Esophagus (tissue), 2 donors: ENCODE data around the gene OOSP2. TPM values are rescaled to one million over a fixed set of nuclear protein-coding genes. Genes with fewer than 3 reads are reported as not detected.
"Not testable (repeated sequence)": the region's sequence is repeated elsewhere in the genome, so short reads cannot be mapped to it uniquely, and the experiment has no call there.

Source experiments
- H3K27ac ChIP-seq, 2 donors: one replicate each; pipeline ENCODE4 v1.5.1; 2013; ENCODE audit warnings: low read depth in 2 of 2, mild to moderate bottlenecking in 2 of 2, inconsistent platforms in 1 of 2, low read length in 1 of 2, moderate library complexity in 1 of 2
- H3K27me3 ChIP-seq, 2 donors: one replicate each; pipeline ENCODE4 v1.6.1; 2013; ENCODE audit warnings: low read length in 2 of 2, control low read depth in 1 of 2, mild to moderate bottlenecking in 1 of 2; ENCODE audit not compliant: insufficient read depth in 2 of 2, control insufficient read depth in 1 of 2
- H3K36me3 ChIP-seq, 2 donors: one replicate each; pipeline ENCODE4 v1.6.1; 2013; ENCODE audit warnings: low read length in 1 of 2; ENCODE audit not compliant: control insufficient read depth in 2 of 2, insufficient read depth in 2 of 2
- H3K4me1 ChIP-seq, 2 donors: one replicate each; pipeline ENCODE4 v1.6.1; 2013; ENCODE audit warnings: low read length in 1 of 2; ENCODE audit not compliant: control insufficient read depth in 2 of 2, insufficient read depth in 2 of 2
- H3K4me3 ChIP-seq, 2 donors: one replicate each; pipeline ENCODE4 v1.5.1; 2013; ENCODE audit warnings: low read length in 2 of 2, mild to moderate bottlenecking in 2 of 2, low read depth in 1 of 2, moderate library complexity in 1 of 2
- H3K9me3 ChIP-seq, 2 donors: one replicate each; pipeline ENCODE4 v1.6.1; 2013; ENCODE audit warnings: mild to moderate bottlenecking in 2 of 2, low read depth in 1 of 2, low read length in 1 of 2, moderate library complexity in 1 of 2; ENCODE audit not compliant: control insufficient read depth in 2 of 2, insufficient read depth in 1 of 2
- WGBS, 2 donors: extraction: QIAGEN DNeasy Blood & Tissue Kit; methylation state at CpG; one replicate each; pipeline ENCODE4 v1.1.7; 2013; 5-methylcytosine and 5-hydroxymethylcytosine counted together
- polyA plus RNA-seq, 2 donors: library from polyadenylated mRNA; stranded (reverse); fragments of 200-250 nt; gene quantifications; one replicate each; pipeline ENCODE4 v1.2.3, GENCODE V29; 2013
- donor health status: healthy with polysubstance abuse.
- donor health status: Bipolar disorder and iron deficiency.

OOSP2 gene
- polyA plus RNA-seq, 2 donors, result not detected

- WGBS, 2 donors, result 73 to 74% methylated on average over 3 of the region's 3 CpGs
- Histone ChIP-seq H3K9me3 (peaks cover 0 to 1% of the 10 kb centered on the region in 2 donors), H3K4me3 (no peak overlapping the region), H3K36me3 (no peaks in the 10 kb centered on the region), H3K4me1 (no peaks in the 10 kb centered on the region), H3K27me3 (no peaks in the 10 kb centered on the region), H3K27ac (no peak overlapping the region)
Observed at GRCh38 chr11:60029015-60029632, 11.1 kb upstream of the OOSP2 start.

DNA sequence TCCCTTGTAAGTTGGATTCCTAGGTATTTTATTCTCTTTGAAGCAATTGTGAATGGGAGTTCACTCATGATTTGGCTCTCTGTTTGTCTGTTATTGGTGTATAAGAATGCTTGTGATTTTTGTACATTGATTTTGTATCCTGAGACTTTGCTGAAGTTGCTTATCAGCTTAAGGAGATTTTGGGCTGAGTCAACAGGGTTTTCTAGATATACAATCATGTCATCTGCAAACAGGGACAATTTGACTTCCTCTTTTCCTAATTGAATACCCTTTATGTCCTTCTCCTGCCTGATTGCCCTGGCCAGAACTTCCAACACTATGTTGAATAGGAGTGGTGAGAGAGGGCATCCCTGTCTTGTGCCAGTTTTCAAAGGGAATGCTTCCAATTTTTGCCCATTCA, 10.2 kb downstream of the OOSP2 start:
- not testable (repeated sequence) for H3K36me3 ChIP-seq, H3K4me3 ChIP-seq, H3K27me3 ChIP-seq, H3K9me3 ChIP-seq, H3K27ac ChIP-seq, H3K4me1 ChIP-seq

DNA sequence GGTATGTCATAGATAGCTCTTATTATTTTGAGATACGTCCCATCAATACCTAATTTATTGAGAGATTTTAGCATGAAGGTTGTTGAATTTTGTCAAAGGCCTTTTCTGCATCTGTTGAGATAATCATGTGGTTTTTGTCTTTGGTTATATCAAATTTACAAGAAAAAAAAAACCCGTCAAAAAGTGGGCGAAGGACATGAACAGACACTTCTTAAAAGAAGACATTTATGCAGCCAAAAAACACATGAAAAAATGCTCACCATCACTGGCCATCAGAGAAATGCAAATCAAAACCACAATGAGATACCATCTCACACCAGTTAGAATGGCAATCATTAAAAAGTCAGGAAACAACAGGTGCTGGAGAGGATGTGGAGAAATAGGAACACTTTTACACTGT, 10.6 kb downstream of the OOSP2 start:
- H3K9me3 ChIP-seq, H3K4me1 ChIP-seq, H3K27me3 ChIP-seq, H3K27ac ChIP-seq, H3K4me3 ChIP-seq, H3K36me3 ChIP-seq: not testable (repeated sequence)
- WGBS, 2 donors, result 59 to 64% methylated on average over 3 of the region's 3 CpGs

DNA sequence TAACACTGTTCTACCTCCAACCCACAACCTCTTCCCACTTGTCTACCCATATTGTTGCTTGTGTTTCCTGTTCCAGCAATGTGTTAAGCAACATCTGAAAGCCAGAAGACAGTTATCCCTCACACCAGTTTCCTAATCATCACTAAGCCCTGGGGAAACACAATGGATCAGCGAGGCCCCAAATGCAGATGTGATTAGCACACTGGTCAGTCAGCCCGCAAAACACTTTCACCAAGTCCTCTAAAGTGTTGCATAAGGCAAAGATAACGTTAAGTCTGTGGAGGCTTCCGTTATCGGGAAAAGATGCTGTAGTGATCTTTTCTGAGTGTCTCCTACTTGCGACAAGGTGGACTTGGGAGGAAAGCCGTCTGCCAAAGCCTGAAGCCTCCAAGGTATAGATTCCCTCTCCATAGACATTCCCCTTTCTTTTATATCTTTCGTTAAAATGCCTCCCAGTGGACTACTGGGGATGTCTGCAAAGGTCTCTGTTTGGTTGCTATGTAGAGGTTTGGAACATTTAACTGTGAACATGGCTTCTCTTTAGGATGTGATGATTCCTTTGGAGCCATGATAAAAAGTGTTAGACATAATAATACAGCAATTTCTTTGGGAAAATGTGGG, 16.2 kb downstream of the OOSP2 start, which contains the start of gene MS4A3:
Gene MS4A3, plus strand, starts transcription at position 317 of the 621 bp plus-strand sequence. CDS start 4,496 bp downstream, outside the sequence.
- no peaks in the 10 kb centered on the region for H3K27me3 ChIP-seq

GRCh38 chr11:60059052-60059451, 18.8 kb downstream of the OOSP2 start:
- H3K4me1 ChIP-seq, result no peaks in the 10 kb centered on the region
- H3K27me3 ChIP-seq, result no peaks in the 10 kb centered on the region
- H3K9me3 ChIP-seq, result no peaks in the 10 kb centered on the region
- no peak overlapping the region for H3K27ac ChIP-seq
- H3K4me3 ChIP-seq, result no peak overlapping the region
- 67 to 69% methylated on average over 3 of the region's 3 CpGs for WGBS, 2 donors
- no peaks in the 10 kb centered on the region for H3K36me3 ChIP-seq

More for the DNA sequence above, 16.2 kb downstream of the OOSP2 start, which contains the start of gene MS4A3:
- no peaks in the 10 kb centered on the region for H3K4me1 ChIP-seq
- H3K27ac ChIP-seq, result no peak within 1 kb of the TSS
- no peaks in the 10 kb centered on the region for H3K9me3 ChIP-seq
- no peaks in the 10 kb centered on the region for H3K36me3 ChIP-seq
- H3K4me3 ChIP-seq, result no peak within 1 kb of the TSS
- WGBS, 2 donors, result 66 to 81% methylated on average over 8 of the region's 8 CpGs

- H3K4me3 ChIP-seq, result no peak overlapping the region
- WGBS, 2 donors, result 96 to 98% methylated on average over 4 of the region's 4 CpGs
Observed at GRCh38 chr11:60059521-60060240, 19.5 kb downstream of the OOSP2 start.

DNA sequence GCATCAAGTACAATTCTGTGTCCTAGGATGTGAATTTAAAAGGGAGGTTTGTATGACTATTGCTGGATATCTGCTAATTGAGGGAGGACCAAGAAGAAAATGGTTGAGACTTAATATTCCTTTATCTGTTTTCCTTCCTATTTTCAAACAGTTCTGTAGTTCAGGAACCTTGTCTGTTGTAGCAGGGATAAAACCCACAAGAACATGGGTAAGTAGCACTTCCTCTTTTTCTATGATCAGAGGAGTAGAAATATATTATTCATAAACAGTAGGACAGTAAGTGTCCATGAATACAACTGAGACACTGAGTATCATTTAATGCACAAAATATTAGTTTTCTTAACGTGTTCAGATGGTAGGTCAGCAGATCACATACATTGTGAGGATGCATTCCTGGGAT, 23.9 kb downstream of the OOSP2 start:
- H3K4me1 ChIP-seq, result no peaks in the 10 kb centered on the region
- H3K4me3 ChIP-seq, result no peak overlapping the region
- no peaks in the 10 kb centered on the region for H3K36me3 ChIP-seq
- no peaks in the 10 kb centered on the region for H3K27me3 ChIP-seq
- no peak overlapping the region for H3K27ac ChIP-seq
- 62 to 77% methylated on average over 1 of the region's 1 CpG for WGBS, 2 donors
- no peaks in the 10 kb centered on the region for H3K9me3 ChIP-seq

More at GRCh38 chr11:60059521-60060240, 19.5 kb downstream of the OOSP2 start:
- H3K27ac ChIP-seq, result no peak overlapping the region
- no peaks in the 10 kb centered on the region for H3K27me3 ChIP-seq
- no peaks in the 10 kb centered on the region for H3K36me3 ChIP-seq
- no peaks in the 10 kb centered on the region for H3K9me3 ChIP-seq
- H3K4me1 ChIP-seq, result no peaks in the 10 kb centered on the region

GRCh38 chr11:60065801-60066200, 25.6 kb downstream of the OOSP2 start:
- 75 to 89% methylated on average over 1 of the region's 1 CpG for WGBS, 2 donors
- Histone ChIP-seq H3K4me3 (no peak overlapping the region), H3K4me1 (no peaks in the 10 kb centered on the region), H3K36me3 (no peaks in the 10 kb centered on the region), H3K27me3 (no peaks in the 10 kb centered on the region), H3K27ac (no peak overlapping the region), H3K9me3 (no peaks in the 10 kb centered on the region)

DNA sequence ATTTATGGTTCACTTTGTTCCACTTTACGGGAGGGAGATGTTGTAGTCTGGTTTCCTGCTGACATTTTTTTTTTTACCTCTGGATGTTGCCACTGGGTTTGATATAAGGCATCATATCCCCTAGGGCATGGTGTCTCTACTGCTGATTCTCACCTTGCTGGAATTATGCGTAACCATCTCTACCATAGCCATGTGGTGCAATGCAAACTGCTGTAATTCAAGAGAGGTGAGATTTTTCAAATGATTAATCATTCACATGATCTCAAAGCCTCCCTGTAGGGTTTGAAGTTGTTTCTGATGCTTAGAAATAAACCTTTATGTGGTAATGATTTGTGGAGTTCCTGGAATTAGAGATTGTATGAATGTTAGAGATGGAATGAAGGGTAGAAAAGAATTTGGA, 29.2 kb downstream of the OOSP2 start:
- Histone ChIP-seq H3K4me3 (no peak overlapping the region), H3K36me3 (no peaks in the 10 kb centered on the region), H3K27ac (no peak overlapping the region), H3K27me3 (no peaks in the 10 kb centered on the region), H3K4me1 (no peaks in the 10 kb centered on the region), H3K9me3 (no peaks in the 10 kb centered on the region)
- 70 to 75% methylated on average over 2 of the region's 2 CpGs for WGBS, 2 donors
